Neutrophil (primary cell): ENCODE results near the gene KBTBD6.
"Not testable (repeated sequence)": the region's sequence is repeated elsewhere in the genome, so short reads cannot be mapped to it uniquely, and the experiment has no call there.

Experiments used
- H3K27ac ChIP-seq: fragments of 200-600 bp; sonication (generic); 2 replicates; pipeline ENCODE4 v1.5.1; 2016; ENCODE audit warnings: mild to moderate bottlenecking, moderate library complexity
- H3K27me3 ChIP-seq: fragments of 200-600 bp; sonication (generic); 2 replicates; pipeline ENCODE4 v1.6.0; 2016; ENCODE audit warnings: mild to moderate bottlenecking
- H3K36me3 ChIP-seq: fragments of 200-600 bp; sonication (generic); 2 replicates; pipeline ENCODE4 v1.5.1; 2017
- H3K4me1 ChIP-seq, 2 experiments: fragments of 200-600 bp in 1 of 2; sonication (generic) in 1 of 2; 1 replicate in 1 of 2; 2 replicates in 1 of 2; pipeline versions ENCODE4 v1.5.1 to v1.6.1; 2013 to 2016; ENCODE audit warnings: low read depth in 1 of 2, low read length in 1 of 2, mild to moderate bottlenecking in 1 of 2, moderate library complexity in 1 of 2; ENCODE audit not compliant: control insufficient read depth in 1 of 2, insufficient read depth in 1 of 2
- H3K4me3 ChIP-seq, 2 experiments: fragments of 200-600 bp in 1 of 2; sonication (generic) in 1 of 2; 1 replicate in 1 of 2; 2 replicates in 1 of 2; pipeline ENCODE4 v1.5.1; 2013 to 2016; ENCODE audit warnings: low read depth in 1 of 2, low read length in 1 of 2, mild to moderate bottlenecking in 1 of 2, moderate library complexity in 1 of 2
- H3K9me3 ChIP-seq: fragments of 200-600 bp; sonication (generic); 2 replicates; pipeline ENCODE4 v1.5.1; 2016
- TF ChIP-seq, protein P1 (sequence below): fragments of 200-600 bp; sonication (generic); IDR thresholded peaks from 2 replicates; pipeline ENCODE4 v1.5.1; 2016; ENCODE audit warnings: antibody characterized with exemption

The KBTBD6 gene, protein sequence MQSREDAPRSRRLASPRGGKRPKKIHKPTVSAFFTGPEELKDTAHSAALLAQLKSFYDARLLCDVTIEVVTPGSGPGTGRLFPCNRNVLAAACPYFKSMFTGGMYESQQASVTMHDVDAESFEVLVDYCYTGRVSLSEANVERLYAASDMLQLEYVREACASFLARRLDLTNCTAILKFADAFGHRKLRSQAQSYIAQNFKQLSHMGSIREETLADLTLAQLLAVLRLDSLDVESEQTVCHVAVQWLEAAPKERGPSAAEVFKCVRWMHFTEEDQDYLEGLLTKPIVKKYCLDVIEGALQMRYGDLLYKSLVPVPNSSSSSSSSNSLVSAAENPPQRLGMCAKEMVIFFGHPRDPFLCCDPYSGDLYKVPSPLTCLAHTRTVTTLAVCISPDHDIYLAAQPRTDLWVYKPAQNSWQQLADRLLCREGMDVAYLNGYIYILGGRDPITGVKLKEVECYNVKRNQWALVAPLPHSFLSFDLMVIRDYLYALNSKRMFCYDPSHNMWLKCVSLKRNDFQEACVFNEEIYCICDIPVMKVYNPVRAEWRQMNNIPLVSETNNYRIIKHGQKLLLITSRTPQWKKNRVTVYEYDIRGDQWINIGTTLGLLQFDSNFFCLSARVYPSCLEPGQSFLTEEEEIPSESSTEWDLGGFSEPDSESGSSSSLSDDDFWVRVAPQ

GRCh38 chr13:41132512-41133152 is at the start of gene KBTBD6:
Gene KBTBD6, minus strand, starts transcription at chr13:41132802. Its CDS starts 291 bp downstream, at chr13:41132511.
- Histone ChIP-seq H3K4me3 (peak within 1 kb of the TSS; percentile 76 to 95), H3K9me3 (no peaks in the 10 kb centered on the region), H3K27ac (peak within 1 kb of the TSS; percentile 81), H3K36me3 (no peaks in the 10 kb centered on the region), H3K4me1 (peaks cover 58 to 61% of the 10 kb centered on the region in 2 experiments), H3K27me3 (no peaks in the 10 kb centered on the region)
- TF ChIP-seq, protein P1, sequence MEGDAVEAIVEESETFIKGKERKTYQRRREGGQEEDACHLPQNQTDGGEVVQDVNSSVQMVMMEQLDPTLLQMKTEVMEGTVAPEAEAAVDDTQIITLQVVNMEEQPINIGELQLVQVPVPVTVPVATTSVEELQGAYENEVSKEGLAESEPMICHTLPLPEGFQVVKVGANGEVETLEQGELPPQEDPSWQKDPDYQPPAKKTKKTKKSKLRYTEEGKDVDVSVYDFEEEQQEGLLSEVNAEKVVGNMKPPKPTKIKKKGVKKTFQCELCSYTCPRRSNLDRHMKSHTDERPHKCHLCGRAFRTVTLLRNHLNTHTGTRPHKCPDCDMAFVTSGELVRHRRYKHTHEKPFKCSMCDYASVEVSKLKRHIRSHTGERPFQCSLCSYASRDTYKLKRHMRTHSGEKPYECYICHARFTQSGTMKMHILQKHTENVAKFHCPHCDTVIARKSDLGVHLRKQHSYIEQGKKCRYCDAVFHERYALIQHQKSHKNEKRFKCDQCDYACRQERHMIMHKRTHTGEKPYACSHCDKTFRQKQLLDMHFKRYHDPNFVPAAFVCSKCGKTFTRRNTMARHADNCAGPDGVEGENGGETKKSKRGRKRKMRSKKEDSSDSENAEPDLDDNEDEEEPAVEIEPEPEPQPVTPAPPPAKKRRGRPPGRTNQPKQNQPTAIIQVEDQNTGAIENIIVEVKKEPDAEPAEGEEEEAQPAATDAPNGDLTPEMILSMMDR: no peak

DNA sequence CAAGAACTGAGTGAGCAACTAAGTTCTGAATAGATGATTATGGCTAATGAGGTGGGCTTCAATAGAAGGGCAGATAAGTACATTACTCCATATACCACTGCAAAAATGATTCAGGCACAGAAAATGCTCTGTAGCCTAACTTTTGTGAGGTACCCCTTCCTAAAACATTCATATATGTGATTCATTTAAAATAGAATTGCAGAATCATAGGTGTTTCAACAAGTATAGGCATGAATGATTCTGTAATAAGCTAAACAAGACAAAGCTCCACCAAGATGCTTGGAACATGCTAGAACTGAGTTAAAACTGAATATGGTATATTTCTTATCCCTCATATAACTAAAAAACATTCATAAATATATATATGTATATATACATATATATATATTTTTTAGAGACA is 49.6 kb upstream of the KBTBD6 start:
- H3K4me1 ChIP-seq: peaks cover 30 to 35% of the 10 kb centered on the region in 2 experiments
- H3K9me3 ChIP-seq: no peaks in the 10 kb centered on the region
- no peak overlapping the region for H3K4me3 ChIP-seq
- no peaks in the 10 kb centered on the region for H3K36me3 ChIP-seq
- no peak overlapping the region for H3K27ac ChIP-seq
- H3K27me3 ChIP-seq: no peaks in the 10 kb centered on the region
- TF ChIP-seq, protein P1: no peak

GRCh38 chr13:41179593-41180250 is 47.1 kb upstream of the KBTBD6 start:
- no peaks in the 10 kb centered on the region for H3K36me3 ChIP-seq
- H3K27ac ChIP-seq: peak overlapping the region; percentile 86

DNA sequence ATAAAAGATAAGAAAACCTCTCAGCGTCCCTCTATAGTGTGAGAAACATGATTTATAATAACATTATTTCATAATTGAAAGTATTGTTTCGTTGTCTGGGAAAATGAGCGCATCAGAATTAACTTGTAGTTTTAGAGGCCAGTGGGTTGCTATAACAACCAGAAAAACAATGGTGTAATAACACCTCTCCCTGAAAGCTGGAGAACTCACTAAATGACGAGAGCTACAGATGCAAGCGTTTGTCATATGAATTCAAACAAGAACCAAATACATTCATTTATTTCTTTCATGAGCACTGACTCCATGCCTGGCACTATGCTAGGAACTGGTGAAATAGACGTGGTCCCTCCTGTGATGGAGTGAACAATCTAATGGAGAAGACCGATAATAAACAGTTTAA is 45.4 kb upstream of the KBTBD6 start:
- Histone ChIP-seq H3K27ac (peak overlapping the region; percentile 86), H3K4me3 (peak overlapping the region; percentile 24 to 33), H3K9me3 (no peaks in the 10 kb centered on the region), H3K4me1 (peaks cover 41 to 46% of the 10 kb centered on the region in 2 experiments), H3K36me3 (no peaks in the 10 kb centered on the region), H3K27me3 (no peaks in the 10 kb centered on the region)
- TF ChIP-seq, protein P1: no peak

More at GRCh38 chr13:41179593-41180250, 47.1 kb upstream of the KBTBD6 start:
- TF ChIP-seq, protein P1: no peak
- Histone ChIP-seq H3K4me1 (peaks cover 41 to 46% of the 10 kb centered on the region in 2 experiments), H3K27me3 (no peaks in the 10 kb centered on the region), H3K4me3 (no peak overlapping the region), H3K9me3 (no peaks in the 10 kb centered on the region)

DNA sequence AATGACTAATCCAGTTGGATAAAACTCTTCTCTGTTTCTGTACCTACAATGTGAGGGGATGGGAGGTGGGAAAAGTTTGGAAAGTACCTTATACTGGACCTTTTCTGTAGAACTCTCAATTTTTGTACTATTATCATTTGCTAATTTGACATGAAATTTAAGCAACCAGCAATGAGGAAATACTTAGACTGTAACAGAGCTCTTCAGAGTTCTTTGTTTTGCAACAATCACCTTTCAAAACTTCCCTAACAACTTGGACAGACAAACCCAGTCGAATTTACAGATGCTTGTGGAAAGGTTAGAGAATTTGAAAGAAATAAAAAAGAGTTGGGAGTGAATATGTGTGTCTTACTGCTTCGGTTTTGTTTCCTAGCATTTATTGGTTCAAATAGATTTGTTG is 45.0 kb upstream of the KBTBD6 start:
- Histone ChIP-seq H3K4me1 (peaks cover 41 to 46% of the 10 kb centered on the region in 2 experiments), H3K4me3 (peak overlapping the region; percentile 24 to 33), H3K27ac (peak overlapping the region; percentile 86), H3K27me3 (no peaks in the 10 kb centered on the region), H3K9me3 (no peaks in the 10 kb centered on the region), H3K36me3 (no peaks in the 10 kb centered on the region)
- TF ChIP-seq, protein P1: no peak

- not testable (repeated sequence) for H3K27ac ChIP-seq, H3K9me3 ChIP-seq, H3K27me3 ChIP-seq, H3K4me3 ChIP-seq, H3K36me3 ChIP-seq
- H3K4me1 ChIP-seq: peaks cover 41 to 45% of the 10 kb centered on the region in 2 experiments
These were observed 43.0 kb upstream of the KBTBD6 start for GRCh38 chr13:41175576-41175975.
